ENCODE data around the gene SPHK1.

The SPHK1 gene

GRCh38 chr17:76382351-76382802 is 2.0 kb upstream of the SPHK1 start:
- intact Hi-C loops (cut with DNase I) = no loop called here
- peak in 15 of 42 donors; percentile 20 to 74 (median 53) for DNase-seq

GRCh38 chr17:76382803-76383545 is 1.4 kb upstream of the SPHK1 start:
- peak in 2 of 42 donors; percentile 33 to 58 for DNase-seq
- intact Hi-C loops (cut with DNase I) = no loop called here

DNA sequence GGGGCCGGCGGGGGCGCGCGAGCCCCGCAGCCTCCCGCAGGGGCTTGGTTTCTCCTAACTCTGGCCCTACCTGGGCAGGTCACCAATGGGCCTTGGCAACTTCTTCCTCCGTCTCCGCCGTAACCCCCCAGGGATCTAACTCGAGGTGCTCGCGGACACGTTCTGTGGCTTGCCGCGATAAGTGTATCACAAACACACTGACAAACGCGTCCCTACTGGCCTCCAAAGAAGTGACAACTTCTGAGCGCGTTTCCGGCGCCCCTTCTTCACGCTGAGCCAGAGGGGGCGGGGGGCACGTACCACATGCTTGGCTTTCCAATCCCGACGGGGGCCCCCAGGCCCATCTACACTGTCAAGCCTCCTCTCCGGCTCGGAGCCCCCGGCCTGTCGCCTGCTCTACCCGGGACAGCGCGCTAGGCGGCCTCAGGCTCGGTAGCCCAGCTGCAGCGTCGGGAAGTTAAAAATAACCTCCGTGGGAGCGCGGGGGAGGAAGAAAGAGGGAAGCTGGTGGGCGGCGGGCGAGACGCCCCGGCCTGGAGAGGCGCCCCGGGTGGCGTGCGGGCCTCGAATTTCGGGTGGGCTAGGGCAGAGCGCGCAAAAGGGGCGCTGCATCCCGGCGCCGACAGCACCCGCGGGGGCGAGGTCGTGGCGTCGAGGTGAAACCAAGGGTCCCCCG is 725 bp upstream of the SPHK1 start:
- intact Hi-C loops (cut with DNase I) = no loop called here
- peak in 14 of 42 donors; percentile 18 to 64 (median 42) for DNase-seq

DNA sequence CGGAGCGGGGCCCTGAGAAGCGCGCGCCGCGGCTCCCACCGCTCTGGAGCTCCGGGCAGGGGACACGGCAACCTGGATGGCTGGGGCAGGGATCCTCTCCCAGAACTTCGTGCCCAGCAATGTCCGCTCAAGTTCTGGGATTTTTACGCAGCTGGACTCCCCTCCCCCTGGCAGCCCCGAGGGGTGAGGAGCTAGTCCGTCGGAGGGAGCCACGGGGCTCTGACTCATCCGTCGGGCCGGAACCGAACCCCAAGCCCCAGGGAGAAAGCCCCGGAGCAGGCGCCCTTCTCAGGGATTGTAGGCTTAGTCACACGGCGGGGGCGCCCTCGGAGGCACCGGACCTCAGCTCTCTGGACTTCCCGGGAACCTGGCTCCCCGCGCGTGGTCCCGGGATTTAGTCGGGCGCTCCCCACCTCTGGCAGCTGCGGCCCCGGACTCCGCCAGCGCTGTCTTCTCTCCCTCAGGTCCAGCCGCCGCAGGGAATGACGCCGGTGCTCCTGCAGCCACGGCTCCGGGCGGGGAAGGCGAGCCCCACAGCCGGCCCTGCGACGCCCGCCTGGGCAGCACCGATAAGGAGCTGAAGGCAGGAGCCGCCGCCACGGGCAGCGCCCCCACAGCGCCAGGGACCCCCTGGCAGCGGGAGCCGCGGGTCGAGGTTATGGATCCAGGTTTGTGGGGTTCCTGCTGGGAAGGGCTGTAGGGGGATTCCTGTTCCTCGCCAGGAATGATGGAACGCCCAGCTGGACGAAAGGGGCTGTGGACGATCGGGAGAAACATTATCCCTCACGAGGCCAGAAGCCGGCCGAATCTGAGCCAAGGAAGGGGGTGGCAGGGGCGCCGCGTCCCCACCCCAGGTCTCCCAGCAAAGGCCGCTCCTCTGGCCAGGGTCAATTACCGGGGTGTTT is 830 bp downstream of the SPHK1 start:
- intact Hi-C loops (cut with DNase I) = loop anchor here (5.0 kb wide), 2 partner anchors 33 to 73 kb away; partner anchors contain the start of gene PRPSAP1
- peak in 3 of 42 donors; percentile 33 to 69 (median 56) for DNase-seq

DNA sequence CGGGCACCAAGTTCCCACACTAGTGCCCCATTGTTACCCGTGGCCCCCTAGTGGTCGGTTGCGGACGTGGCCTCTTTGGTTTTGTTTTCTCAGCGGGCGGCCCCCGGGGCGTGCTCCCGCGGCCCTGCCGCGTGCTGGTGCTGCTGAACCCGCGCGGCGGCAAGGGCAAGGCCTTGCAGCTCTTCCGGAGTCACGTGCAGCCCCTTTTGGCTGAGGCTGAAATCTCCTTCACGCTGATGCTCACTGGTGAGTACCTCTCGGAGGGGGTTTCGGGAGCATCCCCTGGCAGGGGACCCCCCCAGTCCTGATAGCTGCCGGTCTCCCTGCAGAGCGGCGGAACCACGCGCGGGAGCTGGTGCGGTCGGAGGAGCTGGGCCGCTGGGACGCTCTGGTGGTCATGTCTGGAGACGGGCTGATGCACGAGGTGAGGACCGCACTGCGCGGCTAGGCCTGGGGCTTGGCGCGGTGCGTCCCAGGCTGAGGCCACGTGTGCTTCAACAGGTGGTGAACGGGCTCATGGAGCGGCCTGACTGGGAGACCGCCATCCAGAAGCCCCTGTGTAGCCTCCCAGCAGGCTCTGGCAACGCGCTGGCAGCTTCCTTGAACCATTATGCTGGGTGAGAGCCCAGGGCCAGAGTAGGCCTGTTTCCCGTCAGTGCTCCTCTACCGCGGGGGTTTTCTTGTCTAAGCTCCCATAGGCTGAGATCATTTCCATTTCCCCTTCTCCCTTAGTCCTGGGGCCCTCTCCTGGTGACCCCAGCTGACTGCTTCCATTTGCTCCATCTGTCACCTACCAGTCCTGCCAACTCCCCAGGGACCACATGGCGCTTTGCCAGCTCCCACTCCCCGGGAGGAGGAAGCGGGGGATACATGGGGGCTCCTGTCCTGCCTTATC is 1.7 kb downstream of the SPHK1 start:
- intact Hi-C loops (cut with DNase I) = loop anchor here (5.0 kb wide), 2 partner anchors 34 to 74 kb away; partner anchors contain the start of gene PRPSAP1
- DNase-seq = peak; percentile 42 to 87 (median 67)

DNA sequence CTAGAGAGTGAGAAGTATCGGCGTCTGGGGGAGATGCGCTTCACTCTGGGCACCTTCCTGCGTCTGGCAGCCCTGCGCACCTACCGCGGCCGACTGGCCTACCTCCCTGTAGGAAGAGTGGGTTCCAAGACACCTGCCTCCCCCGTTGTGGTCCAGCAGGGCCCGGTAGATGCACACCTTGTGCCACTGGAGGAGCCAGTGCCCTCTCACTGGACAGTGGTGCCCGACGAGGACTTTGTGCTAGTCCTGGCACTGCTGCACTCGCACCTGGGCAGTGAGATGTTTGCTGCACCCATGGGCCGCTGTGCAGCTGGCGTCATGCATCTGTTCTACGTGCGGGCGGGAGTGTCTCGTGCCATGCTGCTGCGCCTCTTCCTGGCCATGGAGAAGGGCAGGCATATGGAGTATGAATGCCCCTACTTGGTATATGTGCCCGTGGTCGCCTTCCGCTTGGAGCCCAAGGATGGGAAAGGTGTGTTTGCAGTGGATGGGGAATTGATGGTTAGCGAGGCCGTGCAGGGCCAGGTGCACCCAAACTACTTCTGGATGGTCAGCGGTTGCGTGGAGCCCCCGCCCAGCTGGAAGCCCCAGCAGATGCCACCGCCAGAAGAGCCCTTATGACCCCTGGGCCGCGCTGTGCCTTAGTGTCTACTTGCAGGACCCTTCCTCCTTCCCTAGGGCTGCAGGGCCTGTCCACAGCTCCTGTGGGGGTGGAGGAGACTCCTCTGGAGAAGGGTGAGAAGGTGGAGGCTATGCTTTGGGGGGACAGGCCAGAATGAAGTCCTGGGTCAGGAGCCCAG is 2.8 kb downstream of the SPHK1 start:
- intact Hi-C loops (cut with DNase I) = loop anchor here (5.0 kb wide), 2 partner anchors 35 to 75 kb away; partner anchors contain the start of gene PRPSAP1
- no peak for DNase-seq

DNA sequence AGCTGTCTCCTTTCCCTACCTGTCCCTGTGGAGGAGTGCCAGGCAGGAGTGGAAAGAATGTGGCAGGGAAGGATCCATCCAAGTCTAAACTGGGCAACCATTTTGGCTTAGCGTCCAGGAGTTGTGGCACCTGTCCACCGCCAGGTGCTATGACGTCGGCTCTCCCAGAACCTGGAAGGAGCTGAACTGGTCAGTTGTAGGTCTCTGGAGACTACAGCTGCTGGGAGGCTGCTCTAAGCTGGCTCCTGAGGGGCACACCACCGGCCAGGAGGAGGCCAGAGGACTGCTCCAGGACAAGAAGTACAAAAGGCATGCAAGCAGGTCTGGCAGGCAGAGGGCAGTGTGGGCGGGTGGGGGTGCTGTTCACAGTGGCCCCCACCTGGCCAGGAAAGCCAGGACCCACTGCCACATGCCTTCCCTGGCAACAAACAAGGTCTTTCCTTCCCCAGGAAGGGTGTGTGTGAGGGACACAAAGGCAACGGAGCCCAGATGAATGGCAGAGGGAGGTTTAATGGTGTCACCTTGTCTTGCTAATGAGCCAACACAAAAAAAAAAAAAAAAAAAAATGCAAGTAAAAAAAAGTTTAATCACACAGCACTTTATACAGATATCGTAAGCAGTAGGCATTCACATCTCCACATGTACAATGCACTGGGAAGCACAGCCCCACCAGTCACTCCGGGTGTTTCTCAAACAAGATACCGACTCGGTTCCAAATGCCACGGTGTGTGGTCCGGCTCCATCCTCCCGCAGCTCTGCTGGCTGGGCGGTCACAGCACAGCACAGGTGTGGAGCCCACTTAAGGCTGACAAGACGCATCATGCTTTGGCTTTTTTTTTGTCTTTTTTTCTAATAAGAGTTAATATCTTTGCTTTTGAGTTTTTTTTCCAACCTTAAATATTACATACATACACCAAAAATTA is 4.8 kb downstream of the SPHK1 start:
- intact Hi-C loops (cut with DNase I) = loop anchor here (5.0 kb wide), 2 partner anchors 37 to 77 kb away; partner anchors contain the start of gene PRPSAP1
- no peak for DNase-seq

GRCh38 chr17:76390003-76390421 is 5.6 kb downstream of the SPHK1 start:
- intact Hi-C loops (cut with DNase I) = no loop called here
- DNase-seq = no peak

DNA sequence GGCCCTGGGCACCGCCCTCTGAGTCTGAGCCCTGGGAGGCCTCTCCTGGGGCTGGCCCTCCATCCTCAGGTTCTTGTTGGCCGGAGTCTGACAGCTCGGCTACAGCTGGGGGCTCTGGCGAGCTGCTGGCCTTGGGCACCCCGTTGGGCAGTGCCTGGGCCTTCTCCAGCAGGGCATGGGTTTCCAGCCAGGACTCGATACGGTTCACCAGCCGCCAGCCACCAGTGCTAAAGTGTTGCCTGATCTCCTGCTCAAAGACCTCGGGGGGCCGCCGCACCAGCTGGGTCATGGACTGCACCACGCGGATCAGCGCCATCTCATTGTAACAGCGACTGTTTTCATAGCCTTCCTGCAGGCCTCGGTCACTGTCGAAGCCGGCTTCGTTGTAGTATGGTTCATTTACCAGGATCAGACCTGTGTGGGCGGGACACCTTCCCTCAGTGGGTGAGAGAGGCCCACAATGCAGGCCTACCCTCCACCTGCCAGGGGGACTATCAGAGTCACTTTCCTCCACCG is 6.8 kb downstream of the SPHK1 start:
- no peak for DNase-seq
- intact Hi-C loops (cut with DNase I) = no loop called here

DNA sequence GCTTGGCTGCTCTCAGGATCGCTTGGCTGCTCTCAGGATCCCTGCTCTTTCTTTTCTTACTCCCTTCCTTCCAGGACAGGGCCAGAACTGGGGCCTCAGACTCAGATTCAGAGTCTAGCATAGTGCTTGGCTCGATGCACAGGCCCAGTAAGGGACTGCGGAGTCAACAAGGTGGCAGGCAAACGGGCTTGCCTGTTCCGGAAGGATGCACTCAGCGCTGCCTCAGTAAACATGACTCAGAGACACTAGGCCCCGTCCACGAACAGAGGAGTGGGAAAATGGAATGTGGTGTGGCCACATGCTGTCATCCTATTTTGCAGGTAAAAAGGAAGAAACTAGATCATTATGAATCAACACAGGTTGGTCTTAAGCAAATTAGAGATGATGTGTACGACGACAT is 9.8 kb downstream of the SPHK1 start:
- intact Hi-C loops (cut with DNase I) = no loop called here

GRCh38 chr17:76395980-76396379 is 11.6 kb downstream of the SPHK1 start:
- DNase-seq = no peak
- intact Hi-C loops (cut with DNase I) = loop anchor here (5.0 kb wide), 1 partner anchor 89 kb away; the partner anchor contains the start of gene QRICH2

More for the DNA sequence above, 9.8 kb downstream of the SPHK1 start:
- no peak for DNase-seq

- intact Hi-C loops (cut with DNase I) = loop anchor here (5.0 kb wide), 1 partner anchor 90 kb away; the partner anchor contains the start of gene QRICH2
- no peak for DNase-seq
Measured at GRCh38 chr17:76397184-76397583, 12.8 kb downstream of the SPHK1 start.

- intact Hi-C loops (cut with DNase I) = loop anchor here (5.0 kb wide), 1 partner anchor 91 kb away; the partner anchor contains the start of gene QRICH2
- peak; percentile 71 to 98 (median 94) for DNase-seq
Measured at GRCh38 chr17:76397687-76398522, 13.5 kb downstream of the SPHK1 start.

DNA sequence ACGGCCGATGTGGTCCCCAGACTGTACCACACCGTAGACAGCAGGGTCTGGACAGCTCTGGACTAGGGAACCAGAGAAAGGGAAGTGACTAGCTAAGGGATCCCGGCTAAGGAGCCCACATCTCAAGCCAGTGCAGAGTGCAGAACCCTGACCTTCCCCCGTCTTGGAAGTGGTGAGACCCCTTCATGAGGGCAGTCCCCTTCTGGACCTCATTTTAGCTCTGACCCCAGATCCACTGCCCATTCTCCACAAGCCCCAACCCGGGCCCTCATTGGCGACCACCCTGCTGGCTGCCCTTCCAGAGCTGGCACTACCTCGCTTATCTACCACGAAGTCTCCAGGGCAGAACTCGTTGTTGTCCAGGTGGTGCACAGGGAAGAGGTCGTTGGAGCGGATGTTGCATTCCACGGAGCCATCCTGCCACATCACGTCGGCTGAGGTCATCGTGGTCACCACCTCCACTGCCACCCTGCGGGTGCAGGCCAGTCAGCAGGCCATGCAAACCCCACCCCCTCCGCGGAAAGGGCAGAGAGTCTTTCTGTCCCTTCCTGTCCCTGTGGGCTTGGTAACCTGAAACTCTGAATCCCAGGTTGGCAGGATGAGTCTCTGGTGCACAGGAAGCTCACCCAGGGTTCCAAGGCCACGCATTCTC is 14.2 kb downstream of the SPHK1 start:
- DNase-seq = no peak
- intact Hi-C loops (cut with DNase I) = loop anchor here (5.0 kb wide), 1 partner anchor 91 kb away; the partner anchor contains the start of gene QRICH2

Measured in head of caudate nucleus (tissue), 42 donors.